T-helper 22 cell (primary cell): ENCODE measurements around the gene CPE.
"Not testable (repeated sequence)": the region's sequence is repeated elsewhere in the genome, so short reads cannot be mapped to it uniquely, and the experiment has no call there.

Source experiments
- DNase-seq: peaks from one replicate; pipeline ENCODE4 v3.0.0-alpha.2; 2020; ENCODE audit warnings: low read depth

Gene CPE

DNA sequence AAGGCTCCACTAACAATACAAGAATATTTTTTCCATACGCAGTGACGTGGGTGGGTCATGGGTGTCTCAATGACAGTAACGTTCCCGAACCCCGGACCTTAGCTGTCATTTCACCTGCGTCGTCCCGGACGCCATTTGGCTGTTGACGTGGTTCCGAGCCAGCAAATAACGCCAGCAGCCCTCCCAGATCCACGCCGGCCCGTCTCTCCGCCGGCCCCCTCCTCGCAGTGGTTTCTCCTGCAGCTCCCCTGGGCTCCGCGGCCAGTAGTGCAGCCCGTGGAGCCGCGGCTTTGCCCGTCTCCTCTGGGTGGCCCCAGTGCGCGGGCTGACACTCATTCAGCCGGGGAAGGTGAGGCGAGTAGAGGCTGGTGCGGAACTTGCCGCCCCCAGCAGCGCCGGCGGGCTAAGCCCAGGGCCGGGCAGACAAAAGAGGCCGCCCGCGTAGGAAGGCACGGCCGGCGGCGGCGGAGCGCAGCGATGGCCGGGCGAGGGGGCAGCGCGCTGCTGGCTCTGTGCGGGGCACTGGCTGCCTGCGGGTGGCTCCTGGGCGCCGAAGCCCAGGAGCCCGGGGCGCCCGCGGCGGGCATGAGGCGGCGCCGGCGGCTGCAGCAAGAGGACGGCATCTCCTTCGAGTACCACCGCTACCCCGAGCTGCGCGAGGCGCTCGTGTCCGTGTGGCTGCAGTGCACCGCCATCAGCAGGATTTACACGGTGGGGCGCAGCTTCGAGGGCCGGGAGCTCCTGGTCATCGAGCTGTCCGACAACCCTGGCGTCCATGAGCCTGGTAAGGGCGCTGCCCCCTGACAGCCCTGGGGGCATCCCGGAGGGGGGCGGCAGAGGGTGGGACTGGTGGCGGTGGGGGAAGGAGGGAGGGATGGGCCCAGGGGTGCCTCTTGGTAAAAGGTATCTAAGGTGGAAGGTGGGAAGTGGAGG, at the start of gene CPE:
Gene CPE, plus strand, starts transcription at position 264 of the 933 bp plus-strand sequence. Its CDS starts 214 bp downstream, at position 478.
- no peak for DNase-seq

DNA sequence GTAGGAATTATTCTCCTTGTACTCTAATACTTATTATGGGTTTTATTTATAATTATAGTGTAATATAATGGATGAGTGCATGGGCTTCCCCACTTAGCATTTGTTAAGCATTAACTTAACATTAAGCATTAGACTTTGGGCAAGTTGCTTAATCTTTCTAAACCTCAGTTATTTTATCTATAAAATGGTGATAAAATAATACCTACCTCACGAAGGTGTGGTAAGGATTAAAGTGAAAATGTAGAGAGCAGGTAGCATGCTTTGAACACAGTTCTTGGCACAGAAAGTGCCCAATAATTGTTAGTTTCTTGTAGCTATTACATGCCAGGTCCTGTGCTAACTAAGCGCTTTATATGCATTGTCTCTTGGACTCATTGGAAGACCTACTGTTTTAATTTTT, 48.7 kb upstream of the CPE start:
- no peak for DNase-seq

DNA sequence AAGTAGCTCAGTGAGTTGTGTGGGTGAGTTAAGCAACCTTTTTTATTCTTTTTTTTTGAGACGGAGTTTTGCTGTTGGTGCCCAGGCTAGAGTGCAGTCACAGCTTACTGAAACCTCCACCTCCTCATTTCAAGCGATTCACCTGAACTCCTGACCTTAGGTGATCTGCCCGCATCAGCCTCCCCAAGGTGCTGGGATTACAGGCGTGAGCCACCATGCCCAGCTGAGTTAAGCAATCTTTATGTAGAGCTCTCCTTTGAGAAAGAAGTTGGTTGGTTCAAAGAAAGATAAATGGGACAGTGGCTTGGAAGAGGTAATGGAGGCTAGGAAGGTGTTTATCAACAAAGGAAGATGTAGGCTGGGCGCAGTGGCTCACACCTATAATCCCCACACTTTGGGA, 48.1 kb upstream of the CPE start:
- DNase-seq: no peak

DNA sequence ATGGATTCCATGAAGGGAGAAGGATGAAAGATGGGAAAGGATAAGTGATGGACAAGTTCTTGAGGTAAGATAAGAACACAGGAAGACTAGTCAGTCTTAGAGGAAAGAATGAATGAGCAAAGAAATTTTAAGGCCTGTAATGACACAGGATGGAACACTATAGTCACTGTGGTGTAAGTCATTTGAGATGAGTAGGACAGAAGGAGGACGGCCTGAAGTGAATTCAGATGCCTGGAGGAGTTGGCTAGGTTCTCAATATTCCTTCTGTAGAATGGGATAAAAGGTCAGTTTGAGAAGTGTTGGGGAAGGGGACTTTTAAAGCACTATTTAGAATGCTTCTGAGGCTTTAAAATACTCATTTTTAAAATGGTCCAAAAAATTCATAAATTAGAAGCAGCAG, 47.4 kb upstream of the CPE start:
- DNase-seq: no peak

DNA sequence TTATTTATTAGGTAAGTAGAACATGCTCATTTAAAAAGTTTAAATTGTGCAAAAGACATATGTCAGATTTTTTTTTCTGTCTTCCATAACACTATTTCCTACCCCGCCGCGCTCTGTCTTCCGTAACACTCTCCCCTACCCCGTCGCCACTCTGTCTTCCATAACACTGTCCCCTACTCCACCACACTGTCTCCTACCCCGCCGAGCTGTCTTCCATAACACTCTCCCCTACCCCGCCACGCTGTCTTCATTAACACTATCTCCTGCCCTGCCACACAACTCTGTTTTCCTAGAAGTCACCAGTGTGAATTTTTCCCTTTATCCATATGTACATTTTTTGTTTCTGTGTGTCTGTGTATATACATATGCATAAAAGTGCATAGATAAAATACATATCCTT, 47.0 kb upstream of the CPE start:
- no peak for DNase-seq

DNA sequence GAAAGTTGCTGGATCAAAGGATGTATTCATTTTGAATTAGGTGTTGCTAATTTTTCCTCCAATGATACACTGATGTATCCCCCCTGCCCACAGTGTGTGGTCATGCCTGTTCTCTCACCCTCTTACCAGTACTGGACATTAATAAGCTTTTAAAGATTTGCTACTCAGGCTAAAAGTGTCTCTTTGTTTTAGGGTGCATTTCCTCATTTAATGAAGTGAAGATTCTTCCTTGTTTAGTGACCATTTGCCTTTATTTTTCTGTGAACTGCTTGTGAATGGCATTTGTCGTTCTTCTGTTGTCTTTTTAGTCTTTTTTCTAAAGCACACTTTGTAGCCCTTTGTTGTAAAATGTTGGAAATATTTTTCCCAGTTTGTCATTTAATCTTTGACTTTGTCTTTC, 46.3 kb upstream of the CPE start:
- no peak for DNase-seq

DNA sequence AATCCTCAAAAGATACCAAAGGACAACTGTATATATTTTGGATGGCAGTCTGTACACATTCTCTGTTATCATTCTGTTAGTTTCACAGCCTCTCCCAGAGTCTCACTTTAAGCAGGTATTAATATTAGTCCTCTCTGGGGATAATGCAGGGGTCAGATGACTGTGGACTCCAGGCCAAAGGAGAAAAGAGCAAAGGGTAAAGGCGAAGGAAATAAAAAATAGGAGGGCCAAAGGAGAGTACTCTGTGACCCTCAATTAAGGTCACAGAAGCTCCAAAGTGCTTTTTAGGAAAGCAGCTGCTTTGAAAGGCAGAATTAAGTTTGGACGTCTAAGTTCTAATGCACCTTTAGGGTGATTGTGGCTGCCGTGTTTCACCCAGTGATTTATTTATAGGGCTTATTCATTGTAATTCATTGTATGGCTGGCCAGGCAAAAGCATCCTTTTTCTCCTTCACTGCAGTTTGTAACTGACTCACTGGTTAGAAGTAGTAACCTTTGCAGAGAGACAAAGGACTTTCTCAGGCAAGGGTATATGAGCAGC, 43.6 kb upstream of the CPE start:
- DNase-seq: no peak

DNA sequence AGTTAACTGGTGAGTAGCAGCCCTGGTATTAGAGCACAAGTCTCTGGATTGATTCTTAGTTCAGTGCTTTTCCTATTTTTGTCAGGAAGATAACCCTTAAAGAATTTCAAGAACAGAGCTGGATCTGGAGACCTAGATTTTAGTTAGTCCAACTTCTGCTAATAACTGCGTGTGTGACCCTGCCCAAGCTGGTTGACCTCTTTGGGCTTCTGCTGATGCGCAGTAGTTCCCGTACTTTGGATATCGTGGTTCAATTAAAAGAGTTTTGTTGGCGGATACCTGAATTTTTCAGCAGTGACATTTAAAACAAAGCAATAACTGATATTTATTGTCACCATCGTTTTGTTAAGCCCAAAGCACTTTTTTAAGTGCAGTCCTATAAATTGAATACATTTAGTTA, 42.1 kb upstream of the CPE start:
- DNase-seq: no peak

DNA sequence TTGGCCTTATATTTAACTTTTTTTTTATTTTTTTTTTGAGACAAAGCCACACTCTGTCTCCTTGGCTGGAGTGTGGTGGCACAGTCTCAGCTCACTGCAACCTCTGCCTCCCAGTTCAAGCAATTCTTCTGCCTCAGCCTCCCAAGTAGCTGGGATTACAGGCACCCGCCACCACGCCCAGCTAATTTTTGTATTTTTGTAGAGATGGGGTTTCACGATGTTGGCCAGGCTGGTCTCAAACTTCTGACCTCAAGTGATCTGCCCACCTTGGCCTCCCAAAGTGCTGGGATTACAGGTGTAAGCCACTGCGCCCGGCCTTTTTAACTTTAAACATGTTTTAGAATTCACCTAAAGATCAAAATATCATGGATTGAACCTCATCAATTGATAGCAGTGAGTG, 36.5 kb upstream of the CPE start:
- not testable (repeated sequence) for DNase-seq

DNA sequence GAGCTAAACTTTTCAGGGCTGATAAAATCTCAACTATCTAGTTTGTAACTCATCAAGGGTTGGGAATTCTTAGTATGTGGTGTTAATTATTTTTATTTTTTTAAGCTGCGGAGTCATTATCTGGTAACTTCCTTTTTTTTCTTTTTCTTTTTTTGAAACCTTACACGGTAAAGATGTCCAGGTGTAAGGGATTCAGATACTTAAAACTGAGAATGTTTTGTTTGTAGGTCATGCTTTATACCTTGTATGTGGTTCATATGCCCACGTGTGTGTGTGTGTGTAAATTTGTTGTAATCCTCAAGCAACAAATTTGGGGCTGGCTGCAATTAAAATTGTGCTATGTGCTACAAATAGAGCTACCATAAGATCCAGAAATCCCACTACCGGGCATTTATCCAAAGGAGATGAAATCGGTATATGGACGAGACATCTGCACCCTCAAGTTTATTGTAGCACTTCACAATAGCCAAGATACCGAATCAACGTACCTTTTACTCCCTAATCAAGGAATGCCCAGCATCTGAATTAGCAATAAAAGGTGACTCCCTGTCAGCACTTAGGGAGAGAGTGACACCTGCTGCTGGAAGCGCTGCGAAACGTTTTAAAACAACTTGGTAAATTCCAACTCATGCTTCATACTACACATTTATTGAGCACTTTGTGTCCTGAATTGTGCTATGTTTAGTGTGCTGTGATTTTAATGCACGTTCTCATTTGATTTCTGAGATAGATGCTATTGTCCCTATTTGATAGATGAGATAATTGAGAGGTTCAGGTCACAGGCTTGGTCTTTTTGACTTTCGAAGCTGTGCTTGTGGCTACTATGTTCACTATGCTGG, 35.2 kb upstream of the CPE start:
- DNase-seq: no peak

DNA sequence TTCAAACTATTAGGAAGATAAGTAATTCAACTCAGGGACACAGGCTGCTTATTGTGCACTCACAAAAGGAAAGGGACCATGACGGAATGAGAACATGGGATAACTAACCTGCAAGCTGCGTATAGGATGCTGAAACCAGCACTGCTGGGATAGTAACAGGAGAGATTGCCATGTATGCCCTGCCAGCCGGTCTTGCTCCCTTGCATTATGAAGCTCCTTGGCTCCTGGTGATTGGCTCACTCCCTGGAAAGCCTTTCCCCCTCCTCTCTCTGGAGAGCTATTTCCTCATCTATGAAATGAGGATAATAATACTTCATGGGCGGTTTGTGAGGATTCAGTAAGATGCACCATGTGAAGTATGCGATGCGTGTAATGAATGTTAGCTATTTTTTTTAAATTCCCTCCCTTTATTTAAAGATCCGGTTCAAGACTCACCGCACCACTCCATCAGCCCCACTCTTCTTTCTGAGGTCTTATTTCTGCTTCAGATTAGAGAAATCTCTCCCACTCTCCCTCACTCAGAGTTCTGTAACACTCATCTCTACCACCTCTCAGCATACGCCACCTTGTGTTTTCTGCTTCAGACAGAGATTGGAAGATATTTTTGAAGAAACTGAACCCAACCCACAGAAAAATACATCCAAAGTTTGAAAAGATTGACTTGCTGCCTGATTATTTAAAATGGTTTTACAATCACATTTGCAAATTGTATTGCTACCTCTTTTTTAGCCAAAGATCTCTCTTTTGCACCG, 33.0 kb upstream of the CPE start:
- DNase-seq: no peak

DNA sequence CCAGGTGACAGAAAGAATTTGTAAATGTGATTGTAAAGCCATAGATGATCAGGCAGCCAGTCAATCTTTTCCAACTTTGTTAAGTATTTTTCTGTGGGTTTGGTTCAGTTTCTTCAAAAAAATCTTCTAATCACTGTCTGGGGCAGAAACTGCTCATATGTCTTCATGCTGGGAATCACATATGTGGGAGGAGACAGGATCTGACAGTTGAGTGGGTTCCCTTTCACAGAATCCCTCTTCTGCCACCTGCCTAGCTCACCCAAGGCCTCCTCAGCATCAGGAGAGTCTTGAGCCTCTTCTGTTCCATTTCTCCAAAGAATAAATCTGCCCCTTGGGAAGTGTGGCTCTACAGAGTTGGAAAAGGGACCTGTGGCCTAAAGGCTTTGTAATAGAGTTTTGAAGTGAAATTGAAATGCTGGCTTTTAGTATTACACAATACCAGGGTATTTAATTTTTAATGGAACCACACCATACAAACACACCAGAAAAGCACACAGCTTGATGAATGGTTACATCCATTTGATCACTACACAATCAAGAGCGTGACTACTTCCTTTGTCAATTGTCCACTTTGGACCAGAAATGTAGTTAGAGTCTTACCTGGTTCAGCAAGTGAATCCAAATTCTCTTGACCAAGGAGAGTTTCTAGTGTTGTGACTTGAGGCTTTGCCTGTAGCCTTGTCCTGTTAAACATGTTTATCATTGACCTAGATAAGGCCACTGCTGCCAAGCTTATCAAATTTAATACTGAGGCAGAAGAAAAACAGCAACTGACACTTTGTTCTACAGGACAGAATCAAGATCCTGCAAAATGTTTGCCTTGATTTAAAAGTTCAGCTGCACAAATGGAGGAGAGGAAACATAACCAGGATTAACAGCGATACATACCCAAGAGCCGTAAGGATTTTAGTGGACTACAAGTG, 30.9 kb upstream of the CPE start:
- DNase-seq: no peak

DNA sequence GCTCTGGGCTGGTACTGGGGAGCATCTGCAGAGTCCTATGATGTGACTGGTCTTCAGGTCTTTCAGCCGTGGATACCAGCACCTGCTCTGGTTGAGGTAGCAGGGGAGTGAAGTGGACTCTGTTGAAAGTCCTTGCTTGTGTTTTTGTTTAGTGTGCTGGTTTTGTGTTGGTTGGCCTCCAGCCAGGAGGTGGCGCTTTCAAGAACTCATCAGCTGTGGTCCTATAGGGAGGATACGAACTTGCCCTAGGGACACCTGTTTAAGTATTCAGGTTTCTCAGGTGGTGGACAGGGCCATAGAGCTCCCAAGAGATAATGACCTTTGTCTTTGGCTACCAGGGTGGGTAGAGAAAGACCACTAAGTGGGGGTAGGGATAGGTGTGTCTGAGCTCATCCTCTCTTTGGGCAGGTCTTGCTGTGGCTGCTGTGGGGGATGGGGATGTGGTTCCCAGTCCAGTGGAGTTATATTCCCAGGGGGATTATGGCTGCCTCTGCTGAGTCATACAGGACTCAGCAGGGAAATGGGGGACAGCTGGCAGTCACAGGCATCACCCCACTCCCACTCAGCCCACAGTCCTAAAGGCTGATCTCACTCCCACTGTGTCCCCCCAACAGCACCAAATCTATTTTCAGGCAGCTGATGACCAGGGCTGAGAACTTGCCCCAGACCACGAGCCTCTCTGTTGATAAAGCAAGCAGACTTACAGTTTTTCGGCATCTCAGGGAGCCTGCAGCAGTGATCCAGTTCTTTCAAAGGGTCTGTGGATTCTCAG, 27.3 kb upstream of the CPE start:
- no peak for DNase-seq

DNA sequence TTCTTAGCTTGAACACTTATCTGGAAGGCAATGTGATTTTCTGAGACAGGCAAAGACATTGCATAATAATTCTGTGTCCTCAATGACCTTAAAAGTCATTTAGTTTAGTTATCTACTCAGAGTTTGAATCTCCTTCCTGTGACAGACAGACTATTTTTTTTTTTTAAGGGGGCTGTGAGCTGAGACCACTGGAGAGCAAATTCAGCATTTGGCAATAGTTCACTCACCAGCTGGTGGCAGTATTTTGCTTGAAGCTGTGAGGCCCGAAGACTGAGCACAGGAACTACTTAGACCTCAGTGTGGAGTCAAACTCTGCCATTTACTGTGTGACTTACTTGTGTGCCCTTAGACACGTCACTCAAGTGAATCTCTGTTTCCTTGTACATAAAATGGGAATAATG, 22.9 kb upstream of the CPE start:
- DNase-seq: no peak

DNA sequence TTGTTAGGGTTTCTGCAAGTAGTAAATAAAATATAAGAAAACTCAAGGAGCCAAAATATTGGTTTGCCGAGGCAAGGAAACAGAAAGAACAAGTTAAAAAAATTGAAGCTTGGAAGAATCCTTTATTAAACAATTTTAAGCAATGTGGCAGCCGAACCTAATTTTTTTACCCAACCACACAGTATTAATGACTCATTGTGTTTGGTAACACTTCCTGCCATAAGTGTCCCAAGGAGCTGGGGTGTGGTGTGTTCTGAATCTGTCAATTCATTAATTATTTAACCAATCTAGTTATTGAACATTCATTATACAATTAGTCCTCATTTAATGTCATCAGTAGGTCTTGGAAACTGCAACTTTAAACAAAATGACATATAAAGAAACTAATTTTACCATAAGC, 19.3 kb upstream of the CPE start:
- no peak for DNase-seq

DNA sequence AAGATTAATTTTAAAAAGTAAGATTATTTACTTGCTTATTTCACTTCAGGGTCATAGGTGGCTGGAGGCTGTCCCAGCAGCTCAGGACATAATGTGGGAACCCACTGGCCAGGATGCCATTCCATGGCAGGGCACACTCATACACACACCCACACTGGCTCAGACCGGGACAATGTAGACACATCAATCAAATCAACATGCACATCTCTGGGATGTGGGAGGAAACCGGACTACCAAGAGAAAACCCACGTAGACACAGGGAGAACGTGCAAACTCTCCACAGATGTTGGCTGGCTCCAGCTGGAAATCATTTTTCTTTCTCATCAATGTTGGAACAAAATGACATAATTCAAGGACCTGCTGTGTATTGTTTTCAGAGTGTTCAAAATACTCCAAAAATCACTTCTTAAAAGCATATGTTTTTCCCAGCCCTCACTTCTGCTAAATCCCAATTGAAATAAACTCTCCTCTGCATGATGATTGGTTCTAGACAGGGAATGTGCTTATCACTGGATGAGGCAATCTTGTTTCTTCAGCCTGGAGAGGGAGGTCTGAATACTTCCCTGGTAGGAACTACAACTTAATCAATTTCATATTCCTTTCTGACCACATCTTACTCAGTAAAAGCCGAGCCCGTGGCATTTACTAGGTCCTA, 18.6 kb upstream of the CPE start:
- no peak for DNase-seq

DNA sequence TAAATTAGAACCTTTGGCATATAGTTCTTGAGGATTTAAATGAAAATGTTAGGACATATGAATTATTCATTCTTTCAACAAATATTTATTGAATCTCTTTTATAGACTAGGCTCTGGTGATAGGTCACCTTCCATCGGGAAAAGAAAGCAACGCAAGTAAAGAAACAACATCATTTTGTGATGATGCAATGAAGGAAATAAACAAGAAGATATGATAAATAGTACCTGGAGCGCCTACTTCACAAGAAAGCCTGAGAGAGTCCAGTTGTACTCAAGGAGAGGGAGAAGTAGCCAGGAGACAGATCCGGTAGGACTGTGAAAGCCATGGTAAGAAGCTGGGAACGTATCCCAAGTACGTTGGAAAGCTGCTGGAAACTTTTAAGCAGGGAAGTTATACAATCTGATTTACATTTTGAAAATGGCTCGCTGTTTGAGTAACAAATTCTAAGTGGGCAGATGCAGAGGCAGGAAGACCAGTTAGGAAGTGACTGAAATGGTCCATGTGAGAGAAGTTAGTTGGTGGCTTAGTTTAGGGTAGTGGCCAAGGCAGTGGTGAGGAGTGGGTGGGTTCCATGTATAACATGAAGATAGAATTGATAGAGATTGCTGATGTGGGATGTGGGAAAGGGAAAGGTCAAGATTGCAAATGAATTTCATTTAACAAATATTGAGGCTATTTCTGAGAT, 17.7 kb upstream of the CPE start:
- DNase-seq: no peak

DNA sequence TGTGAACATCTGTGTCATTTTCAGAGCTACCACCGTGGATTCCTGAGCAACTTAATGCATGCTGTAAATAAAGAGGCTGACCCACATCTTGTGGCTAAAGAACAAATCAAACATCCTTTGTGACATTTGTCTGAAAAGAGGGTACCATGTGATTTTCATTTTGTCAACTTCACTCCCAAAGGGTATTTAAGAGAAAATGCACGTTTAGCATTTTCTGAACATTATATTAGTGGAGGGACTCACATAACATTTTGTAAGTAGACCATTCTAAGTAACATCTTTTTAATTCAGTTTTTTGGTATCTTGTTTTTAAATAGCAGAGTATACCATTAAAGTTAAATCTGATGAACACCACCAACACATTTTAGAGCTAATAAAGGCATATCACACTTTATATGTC, 17.0 kb upstream of the CPE start:
- DNase-seq: no peak

DNA sequence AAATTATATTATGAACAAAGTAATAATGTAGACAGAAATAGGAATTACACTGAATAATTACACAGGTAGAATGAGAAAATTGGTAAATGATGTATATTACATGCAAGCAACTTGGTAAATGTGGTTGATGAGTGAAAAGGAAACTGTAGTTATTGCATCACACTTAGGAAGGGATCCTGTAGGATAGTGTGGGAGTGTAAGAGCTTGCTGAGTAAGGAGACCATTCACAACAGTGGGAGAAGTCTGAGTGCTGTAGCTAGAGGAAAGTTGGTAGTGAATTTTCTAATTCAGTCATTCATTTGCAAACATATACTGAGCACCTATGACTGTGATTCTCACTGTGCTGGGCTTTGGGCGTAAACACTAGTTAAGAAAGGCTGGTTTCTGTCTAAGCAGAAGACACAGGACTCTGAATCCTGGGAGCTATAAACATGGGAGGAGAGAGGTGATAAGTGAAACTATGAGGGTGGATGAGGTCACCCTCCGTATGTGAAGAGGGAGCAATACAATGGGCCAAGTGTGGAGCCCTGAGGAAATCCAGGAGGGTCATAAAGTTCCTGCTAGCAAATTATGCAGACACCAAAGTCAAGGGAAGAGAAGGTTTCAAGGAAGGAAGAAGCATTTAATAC, 14.2 kb upstream of the CPE start:
- no peak for DNase-seq
